Mesendoderm (in vitro differentiated cells): ENCODE data around the gene UBTD2.
A peak's percentile ranks its signal among the peaks of the same experiment; 100 is the strongest.

ENCODE experiments used
- DNase-seq: peaks from one replicate; pipeline ENCODE4 v3.0.0; 2013
- H2AK5ac ChIP-seq: 2 replicates; pipeline ENCODE4 v1.6.1; 2013; ENCODE audit warnings: low read length, inconsistent platforms
- H2BK120ac ChIP-seq: 2 replicates; pipeline ENCODE4 v1.6.1; 2013; ENCODE audit warnings: low read depth, mild to moderate bottlenecking, low read length, moderate library complexity, mixed read lengths
- H2BK15ac ChIP-seq: replicated peaks from 2 replicates; pipeline ENCODE4 v1.6.1; 2013; ENCODE audit warnings: low read depth, mild to moderate bottlenecking, moderate library complexity
- H2BK5ac ChIP-seq: 2 replicates; pipeline ENCODE4 v1.6.1; 2013; ENCODE audit warnings: low read length, inconsistent platforms
- H3K18ac ChIP-seq: 2 replicates; pipeline ENCODE4 v1.6.1; 2013; ENCODE audit warnings: mild to moderate bottlenecking, low read length, mixed read lengths
- H3K23ac ChIP-seq: one replicate; pipeline ENCODE4 v1.6.1; 2013; ENCODE audit warnings: low read length
- H3K27ac ChIP-seq: 2 replicates; pipeline ENCODE4 v1.5.1; 2013; ENCODE audit warnings: low read depth, mild to moderate bottlenecking, inconsistent platforms, low read length, moderate library complexity
- H3K27me3 ChIP-seq: 2 replicates; pipeline ENCODE4 v1.6.1; 2013; ENCODE audit warnings: low read length, control low read depth, mild to moderate bottlenecking, inconsistent platforms; ENCODE audit not compliant: insufficient read depth, poor library complexity
- H3K36me3 ChIP-seq: 2 replicates; pipeline ENCODE4 v1.6.1; 2013; ENCODE audit warnings: low read length, inconsistent platforms; ENCODE audit not compliant: control insufficient read depth, insufficient read depth
- H3K4ac ChIP-seq: one replicate; pipeline ENCODE4 v1.6.1; 2013; ENCODE audit warnings: low read depth, mild to moderate bottlenecking, low read length, moderate library complexity
- H3K4me1 ChIP-seq: 2 replicates; pipeline ENCODE4 v1.6.1; 2013; ENCODE audit warnings: low read depth, low read length, inconsistent platforms; ENCODE audit not compliant: control insufficient read depth
- H3K4me2 ChIP-seq: 2 replicates; pipeline ENCODE4 v1.6.1; 2013; ENCODE audit warnings: low read length
- H3K4me3 ChIP-seq: 2 replicates; pipeline ENCODE4 v1.5.1; 2013; ENCODE audit warnings: mild to moderate bottlenecking, low read length
- H3K56ac ChIP-seq: one replicate; pipeline ENCODE4 v1.6.1; 2013; ENCODE audit warnings: low read length
- H3K79me1 ChIP-seq: 2 replicates; pipeline ENCODE4 v1.6.1; 2013; ENCODE audit warnings: low read length, inconsistent platforms
- H3K79me2 ChIP-seq: 2 replicates; pipeline ENCODE4 v1.6.1; 2013; ENCODE audit warnings: mild to moderate bottlenecking, low read length; ENCODE audit not compliant: control insufficient read depth, insufficient read depth
- H3K9ac ChIP-seq: 2 replicates; pipeline ENCODE4 v1.6.1; 2013; ENCODE audit warnings: low read length, inconsistent platforms
- H4K5ac ChIP-seq: one replicate; pipeline ENCODE4 v1.6.1; 2013; ENCODE audit warnings: low read length
- H4K8ac ChIP-seq: one replicate; pipeline ENCODE4 v1.6.1; 2013; ENCODE audit warnings: low read depth, mild to moderate bottlenecking, control low read depth, low read length, moderate library complexity
- WGBS: extraction: QIAGEN DNeasy Blood & Tissue Kit; methylation state at CpG from one replicate; pipeline ENCODE4 v1.1.7; 2013; ENCODE audit warnings: low lambda C conversion rate, missing lambda C conversion rate; ENCODE audit not compliant: insufficient coverage; ENCODE audit errors: extremely low coverage; 5-methylcytosine and 5-hydroxymethylcytosine counted together

UBTD2 gene

GRCh38 chr5:172311026-172311425 lies 27.5 kb upstream of the UBTD2 start:
- Histone ChIP-seq H3K9ac (no peak overlapping the region), H2BK15ac (no peak overlapping the region), H3K4me2 (no peak overlapping the region), H3K27me3 (no peaks in the 10 kb centered on the region), H2BK120ac (no peak overlapping the region), H3K4me3 (no peak overlapping the region), H3K4ac (no peak overlapping the region), H2AK5ac (no peak overlapping the region), H3K79me2 (no peaks in the 10 kb centered on the region), H3K27ac (no peak overlapping the region), H3K4me1 (no peaks in the 10 kb centered on the region), H3K56ac (no peak overlapping the region), H2BK5ac (no peak overlapping the region), H3K36me3 (no peaks in the 10 kb centered on the region), H3K18ac (no peak overlapping the region), H3K23ac (no peak overlapping the region), H4K5ac (no peak overlapping the region), H3K79me1 (no peaks in the 10 kb centered on the region), H4K8ac (no peak overlapping the region)
- no peak for DNase-seq
- no CpG with 5 or more reads among the region's 7 CpGs for WGBS

GRCh38 chr5:172305380-172305779 lies 21.8 kb upstream of the UBTD2 start:
- Histone ChIP-seq H3K27ac (no peak overlapping the region), H3K79me1 (no peaks in the 10 kb centered on the region), H3K4me2 (no peak overlapping the region), H3K4ac (no peak overlapping the region), H4K8ac (no peak overlapping the region), H2BK5ac (no peak overlapping the region), H2BK120ac (no peak overlapping the region), H4K5ac (no peak overlapping the region), H2AK5ac (no peak overlapping the region), H2BK15ac (no peak overlapping the region), H3K56ac (no peak overlapping the region), H3K18ac (no peak overlapping the region), H3K27me3 (no peaks in the 10 kb centered on the region), H3K4me3 (no peak overlapping the region), H3K79me2 (no peaks in the 10 kb centered on the region), H3K23ac (no peak overlapping the region), H3K4me1 (no peaks in the 10 kb centered on the region), H3K36me3 (no peaks in the 10 kb centered on the region), H3K9ac (no peak overlapping the region)
- WGBS: no CpG with 5 or more reads among the region's 2 CpGs
- DNase-seq: no peak

- H2BK5ac ChIP-seq: no peak overlapping the region
- H2AK5ac ChIP-seq: no peak overlapping the region
- H3K79me2 ChIP-seq: no peaks in the 10 kb centered on the region
- H3K4me3 ChIP-seq: no peak overlapping the region
- H3K56ac ChIP-seq: no peak overlapping the region
- H2BK15ac ChIP-seq: no peak overlapping the region
- no peak overlapping the region for H3K4ac ChIP-seq
- no peak overlapping the region for H3K27ac ChIP-seq
- H3K18ac ChIP-seq: no peak overlapping the region
- H3K36me3 ChIP-seq: no peaks in the 10 kb centered on the region
- WGBS: no CpG with 5 or more reads among the region's 3 CpGs
- peak; percentile 28 for DNase-seq
- no peak overlapping the region for H4K8ac ChIP-seq
- no peaks in the 10 kb centered on the region for H3K4me1 ChIP-seq
- H4K5ac ChIP-seq: no peak overlapping the region
- H3K9ac ChIP-seq: no peak overlapping the region
- no peak overlapping the region for H3K4me2 ChIP-seq
- H3K79me1 ChIP-seq: no peaks in the 10 kb centered on the region
- H3K27me3 ChIP-seq: no peaks in the 10 kb centered on the region
- no peak overlapping the region for H2BK120ac ChIP-seq
- no peak overlapping the region for H3K23ac ChIP-seq
Observed at GRCh38 chr5:172303572-172304335, 20.2 kb upstream of the UBTD2 start.

GRCh38 chr5:172303162-172303561 lies 19.6 kb upstream of the UBTD2 start:
- no peak overlapping the region for H3K23ac ChIP-seq
- no peak overlapping the region for H3K18ac ChIP-seq
- no peak overlapping the region for H3K4ac ChIP-seq
- no peak overlapping the region for H3K27ac ChIP-seq
- no peaks in the 10 kb centered on the region for H3K79me1 ChIP-seq
- H2BK15ac ChIP-seq: no peak overlapping the region
- no peaks in the 10 kb centered on the region for H3K36me3 ChIP-seq
- no peak overlapping the region for H3K9ac ChIP-seq
- no peak overlapping the region for H4K5ac ChIP-seq
- no peaks in the 10 kb centered on the region for H3K79me2 ChIP-seq
- H2BK120ac ChIP-seq: no peak overlapping the region
- H3K27me3 ChIP-seq: no peaks in the 10 kb centered on the region
- no peak overlapping the region for H3K4me3 ChIP-seq
- no peak overlapping the region for H2AK5ac ChIP-seq
- H3K4me1 ChIP-seq: no peaks in the 10 kb centered on the region
- no peak overlapping the region for H3K4me2 ChIP-seq
- DNase-seq: peak; percentile 23
- H4K8ac ChIP-seq: no peak overlapping the region
- no peak overlapping the region for H2BK5ac ChIP-seq
- H3K56ac ChIP-seq: no peak overlapping the region
- no CpG with 5 or more reads among the region's 5 CpGs for WGBS

- no CpG with 5 or more reads among the region's 9 CpGs for whole genome bisulfite sequencing
- Histone ChIP-seq H2BK15ac (no peak overlapping the region), H3K4me3 (no peak overlapping the region), H3K4me2 (no peak overlapping the region), H3K4me1 (no peaks in the 10 kb centered on the region), H3K27me3 (no peaks in the 10 kb centered on the region), H3K18ac (no peak overlapping the region), H3K4ac (no peak overlapping the region), H3K36me3 (no peaks in the 10 kb centered on the region), H3K23ac (no peak overlapping the region), H4K5ac (no peak overlapping the region), H3K79me2 (no peaks in the 10 kb centered on the region), H3K9ac (no peak overlapping the region), H2BK5ac (no peak overlapping the region), H3K79me1 (no peaks in the 10 kb centered on the region), H3K27ac (no peak overlapping the region), H2AK5ac (no peak overlapping the region), H2BK120ac (no peak overlapping the region), H3K56ac (no peak overlapping the region), H4K8ac (no peak overlapping the region)
- no peak for DNase-seq
Observed at GRCh38 chr5:172302047-172302710, 18.6 kb upstream of the UBTD2 start.
